Suprapubic skin (tissue), 3 donors: ENCODE measurements around the gene CYB5A.

Source experiments
- CTCF ChIP-seq, 2 donors: fragments of 200-600 bp in 1 of 2; fragments of 450-650 bp in 1 of 2; sonication (generic) in 1 of 2; IDR thresholded peaks; one replicate each; pipeline ENCODE4 v1.5.1; 2016 to 2019; ENCODE audit warnings: antibody characterized with exemption in 2 of 2, mild to moderate bottlenecking in 1 of 2, moderate library complexity in 1 of 2
- POLR2A ChIP-seq, 2 donors: fragments of 450-650 bp; IDR thresholded peaks; one replicate each; pipeline ENCODE4 v1.6.1; 2017; ENCODE audit warnings: antibody characterized with exemption in 2 of 2, mild to moderate bottlenecking in 2 of 2, moderate library complexity in 2 of 2

GRCh38 chr18:74316257-74317170 is 24.8 kb upstream of the CYB5A start:
- TF ChIP-seq POLR2A (IDR thresholded peaks at IDR 0.05) (no peak), CTCF (IDR thresholded peaks at IDR 0.05) (no peak)
